Body of pancreas (tissue), 4 donors: ENCODE results near the gene EPHB1.

Source experiments
- CTCF ChIP-seq, 7 experiments: fragments of 450-650 bp in 4 of 7; fragments of 200-600 bp in 3 of 7; sonication (generic) in 3 of 7; IDR thresholded peaks; one replicate each; pipeline ENCODE4 v1.5.1; 2016 to 2019; ENCODE audit warnings: antibody characterized with exemption in 7 of 7
- POLR2A ChIP-seq, 3 donors: fragments of 450-650 bp; IDR thresholded peaks; one replicate each; pipeline ENCODE4 v1.6.1; 2016; ENCODE audit warnings: antibody characterized with exemption in 3 of 3, mild to moderate bottlenecking in 2 of 3

GRCh38 chr3:135175728-135176277 is 380.7 kb downstream of the EPHB1 start:
- TF ChIP-seq CTCF (IDR thresholded peaks at IDR 0.05) (no peak), POLR2A (IDR thresholded peaks at IDR 0.05) (no peak)
